NCI-H1930 (cell line): ENCODE data around the gene TIAM2.

Experiments
- DNase-seq, 2 experiments: peaks; one replicate each; lab custom pipeline; 2025; lab: John Stamatoyannopoulos, UW

Gene TIAM2

GRCh38 chr6:155290491-155290890 lies 295.4 kb downstream of the TIAM2 start:
- no peak for DNase-seq

DNA sequence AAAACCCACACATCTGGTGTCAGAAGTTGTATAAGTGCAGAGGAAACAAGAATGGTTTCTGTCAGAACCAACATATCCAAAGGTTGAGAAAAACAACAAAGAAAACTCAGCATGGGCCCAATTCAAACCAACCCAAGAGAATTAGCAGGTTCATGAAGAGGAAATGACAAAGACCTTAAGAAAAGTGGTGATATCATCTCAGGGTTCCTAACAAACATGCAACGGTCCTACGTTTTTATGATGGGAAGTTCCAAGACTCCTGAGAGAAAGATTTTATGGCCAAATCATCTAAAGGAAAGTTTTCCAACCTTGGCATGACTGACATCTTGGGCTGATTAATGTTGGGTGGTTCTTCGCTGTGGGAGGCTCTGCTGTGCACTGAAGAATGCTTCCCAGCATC lies 296.2 kb downstream of the TIAM2 start:
- DNase-seq = no peak

- no peak for DNase-seq
These were observed 297.6 kb downstream of the TIAM2 start for GRCh38 chr6:155292711-155293110.

DNA sequence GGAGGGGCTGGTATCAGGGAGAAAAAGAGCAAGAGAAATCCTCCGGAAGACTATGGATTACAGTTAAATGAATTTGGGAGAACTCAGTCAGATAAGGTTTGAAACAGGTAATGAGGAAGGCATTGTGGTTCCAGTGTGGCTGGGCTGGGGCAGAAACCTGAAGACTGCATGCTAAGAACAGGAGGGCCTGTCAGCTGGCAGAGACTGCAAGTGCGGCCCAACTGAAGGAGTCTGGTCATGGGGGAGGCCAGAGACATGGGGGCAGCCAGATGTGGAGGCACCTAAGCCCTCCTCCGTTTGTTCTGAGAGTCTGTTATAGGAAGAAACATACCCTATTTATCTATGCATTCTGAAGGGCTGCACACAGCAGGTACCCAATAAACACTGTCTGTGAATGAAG lies 302.6 kb downstream of the TIAM2 start:
- no peak for DNase-seq

DNA sequence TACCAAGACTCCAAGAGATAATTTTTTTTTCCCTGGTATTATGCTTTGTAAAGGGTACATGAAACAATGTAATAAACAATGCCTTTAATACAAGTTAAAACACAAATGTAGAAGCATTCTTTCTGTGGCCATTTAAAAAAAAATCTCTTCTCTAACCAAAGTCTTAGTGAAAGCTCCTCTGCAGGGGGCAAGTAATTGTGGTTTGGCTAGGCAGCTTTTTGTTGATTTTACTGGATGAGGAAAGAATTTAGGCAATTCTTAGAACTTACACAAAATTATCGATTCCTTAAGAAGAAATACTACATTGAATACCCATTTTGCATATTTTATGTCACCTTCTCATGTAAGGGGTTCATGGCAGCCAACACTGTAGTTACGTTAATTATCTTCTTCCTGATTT lies 306.8 kb downstream of the TIAM2 start:
- no peak for DNase-seq

GRCh38 chr6:155303361-155303870 lies 308.3 kb downstream of the TIAM2 start:
- no peak for DNase-seq

DNA sequence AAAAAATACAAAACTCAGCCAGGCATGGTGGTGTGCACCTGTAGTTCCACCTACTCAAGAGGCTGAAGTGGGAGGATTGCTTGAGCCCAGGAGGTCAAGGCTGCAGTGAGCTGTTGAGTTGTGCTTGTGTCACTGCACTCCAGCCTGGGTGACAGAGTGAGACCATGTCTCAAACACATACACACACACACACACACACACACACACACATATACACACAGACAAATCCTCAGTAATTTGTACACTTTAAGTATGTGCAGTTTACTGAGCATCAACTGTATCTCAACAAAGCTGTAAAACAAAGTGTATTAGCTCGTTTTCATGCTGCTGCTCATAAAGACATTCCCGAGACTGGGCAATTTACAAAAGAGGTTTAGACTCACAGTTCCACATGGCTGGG lies 311.8 kb downstream of the TIAM2 start:
- DNase-seq = no peak
